CD4-positive, alpha-beta T cell (primary cell): ENCODE data around the gene RYR3. TPM values are rescaled to one million over a fixed set of nuclear protein-coding genes. Genes with fewer than 3 reads are reported as not detected.

ENCODE experiments used
- ATAC-seq: fragments of 200-7000 bp; cut with Tn5 transposase; one replicate; pipeline ENCODE4 v1.10.0; 2022; ENCODE audit warnings: mild to moderate bottlenecking; ENCODE audit not compliant: poor library complexity
- CTCF ChIA-PET: fragments of 350-600 bp; sonication (Branson Sonifier 250); formaldehyde crosslinking; loops from one replicate; lab custom pipeline; 2021; ENCODE audit warnings: antibody characterized with exemption, inconsistent platforms; lab: Charles Lee
- POLR2A ChIA-PET: fragments of 350-600 bp; sonication (Branson Sonifier 250); formaldehyde crosslinking; loops from one replicate; lab custom pipeline; 2021; ENCODE audit warnings: antibody characterized with exemption, inconsistent platforms; lab: Charles Lee
- DNase-seq, 14 experiments: peaks; one replicate each; pipeline ENCODE4 v3.0.0-alpha.2; 2013 to 2020; ENCODE audit warnings: mixed read lengths in 2 of 14
- H3K27ac ChIP-seq, 2 donors: one replicate each; pipeline versions ENCODE4 v1.5.1 to v1.7.0; 2013; ENCODE audit warnings: low read length in 2 of 2, low read depth in 1 of 2, mild to moderate bottlenecking in 1 of 2
- H3K27me3 ChIP-seq, 2 experiments: 1 replicate in 1 of 2; 2 replicates in 1 of 2; pipeline versions ENCODE4 v1.6.1 to v1.7.0; 2013; ENCODE audit warnings: low read length in 2 of 2, control low read depth in 1 of 2, mild to moderate bottlenecking in 1 of 2, moderate library complexity in 1 of 2; ENCODE audit not compliant: insufficient read depth in 2 of 2, control insufficient read depth in 1 of 2
- H3K36me3 ChIP-seq: one replicate; pipeline ENCODE4 v1.6.1; 2013; ENCODE audit warnings: low read length, control low read depth; ENCODE audit not compliant: insufficient read depth
- H3K4me1 ChIP-seq: one replicate; pipeline ENCODE4 v1.6.1; 2013; ENCODE audit warnings: low read length, control low read depth; ENCODE audit not compliant: insufficient read depth
- H3K4me3 ChIP-seq: one replicate; pipeline ENCODE4 v1.5.1; 2013; ENCODE audit warnings: mild to moderate bottlenecking, low read length, moderate library complexity
- H3K9me3 ChIP-seq, 2 experiments: 1 replicate in 1 of 2; 2 replicates in 1 of 2; pipeline versions ENCODE4 v1.6.1 to v1.7.0; 2013; ENCODE audit warnings: low read length in 2 of 2, mild to moderate bottlenecking in 2 of 2, control low read depth in 1 of 2, moderate library complexity in 1 of 2; ENCODE audit not compliant: control insufficient read depth in 1 of 2, insufficient read depth in 1 of 2
- H3K27ac Mint-ChIP-seq: one replicate; pipeline ENCODE4 v1.8.0; 2020; ENCODE audit warnings: mixed read lengths
- H3K27me3 Mint-ChIP-seq: one replicate; pipeline ENCODE4 v1.8.0; 2021; ENCODE audit warnings: mixed read lengths
- H3K36me3 Mint-ChIP-seq: one replicate; pipeline ENCODE4 v1.8.0; 2021; ENCODE audit warnings: low read depth, mixed read lengths
- H3K4me1 Mint-ChIP-seq: one replicate; pipeline ENCODE4 v1.8.0; 2021; ENCODE audit warnings: low read depth, mixed read lengths
- H3K4me3 Mint-ChIP-seq: one replicate; pipeline ENCODE4 v1.8.0; 2020; ENCODE audit warnings: mild to moderate bottlenecking, mixed read lengths
- H3K9me3 Mint-ChIP-seq: one replicate; pipeline ENCODE4 v1.8.0; 2020; ENCODE audit warnings: mixed read lengths
- intact Hi-C, 2 experiments: fragments of 100-400 bp; cut with DNase I in 1 of 2; cut with micrococcal nuclease in 1 of 2; formaldehyde crosslinking; loops; one replicate each; pipeline versions ENCODE4 v1.15.1 to v1.9.0; 2023 to 2025; cut with DNase I, micrococcal nuclease
- total RNA-seq, 174 experiments: library from RNA in 2 of 174; stranded (reverse) in 2 of 174; gene quantifications; one replicate each; pipeline ENCODE4 v1.2.3 and lab custom pipeline; 2021 to 2026
- TF ChIP-seq, protein P1 (sequence below): fragments of 200-600 bp; IDR thresholded peaks from one replicate; pipeline ENCODE4 v1.8.0; 2022; ENCODE audit warnings: antibody characterized with exemption, mild to moderate bottlenecking

The RYR3 gene
- total RNA-seq, 2 experiments from 2014 or later, result not detected

DNA sequence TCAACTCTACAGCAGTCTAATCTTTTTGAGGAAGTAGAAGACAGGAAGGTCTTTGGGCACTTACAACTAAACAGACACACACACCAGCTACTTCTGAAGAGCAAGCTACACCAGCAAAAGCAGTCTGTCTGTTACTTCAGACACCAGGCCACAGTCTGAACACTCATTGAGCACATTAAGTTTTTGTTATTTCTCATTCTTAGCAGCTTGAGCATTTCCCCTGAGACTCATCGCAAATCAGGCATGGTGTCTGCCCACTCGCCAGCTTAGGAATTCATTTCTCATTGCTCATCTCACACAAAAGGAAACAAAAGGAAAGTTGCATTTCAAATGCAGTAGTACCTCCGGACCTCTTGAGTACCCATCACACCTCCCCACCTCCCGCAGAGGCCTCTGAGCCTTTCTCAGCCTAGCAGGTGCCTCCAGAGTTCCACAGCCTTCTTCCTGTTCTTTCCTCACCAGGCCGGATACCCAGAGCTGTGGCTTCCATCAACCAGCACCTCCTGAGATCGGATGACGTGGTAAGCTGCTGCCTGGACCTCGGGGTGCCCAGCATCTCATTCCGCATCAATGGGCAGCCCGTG lies 302.0 kb downstream of the RYR3 start:
- no peaks in the 10 kb centered on the region for H3K36me3 ChIP-seq
- ChIA-PET CTCF (no interaction called here), POLR2A (no interaction called here)
- Mint-ChIP-seq H3K9me3 (no peaks in the 10 kb centered on the region), H3K4me1 (no peaks in the 10 kb centered on the region), H3K36me3 (no peaks in the 10 kb centered on the region), H3K4me3 (no peak overlapping the region), H3K27ac (no peak overlapping the region), H3K27me3 (peaks cover 14% of the 10 kb centered on the region)
- no peak overlapping the region for H3K4me3 ChIP-seq
- peaks cover 3 to 4% of the 10 kb centered on the region in 2 experiments for H3K27me3 ChIP-seq
- H3K9me3 ChIP-seq, result no peaks in the 10 kb centered on the region
- DNase-seq (no peak), ATAC-seq (no peak)
- TF ChIP-seq, protein P1, sequence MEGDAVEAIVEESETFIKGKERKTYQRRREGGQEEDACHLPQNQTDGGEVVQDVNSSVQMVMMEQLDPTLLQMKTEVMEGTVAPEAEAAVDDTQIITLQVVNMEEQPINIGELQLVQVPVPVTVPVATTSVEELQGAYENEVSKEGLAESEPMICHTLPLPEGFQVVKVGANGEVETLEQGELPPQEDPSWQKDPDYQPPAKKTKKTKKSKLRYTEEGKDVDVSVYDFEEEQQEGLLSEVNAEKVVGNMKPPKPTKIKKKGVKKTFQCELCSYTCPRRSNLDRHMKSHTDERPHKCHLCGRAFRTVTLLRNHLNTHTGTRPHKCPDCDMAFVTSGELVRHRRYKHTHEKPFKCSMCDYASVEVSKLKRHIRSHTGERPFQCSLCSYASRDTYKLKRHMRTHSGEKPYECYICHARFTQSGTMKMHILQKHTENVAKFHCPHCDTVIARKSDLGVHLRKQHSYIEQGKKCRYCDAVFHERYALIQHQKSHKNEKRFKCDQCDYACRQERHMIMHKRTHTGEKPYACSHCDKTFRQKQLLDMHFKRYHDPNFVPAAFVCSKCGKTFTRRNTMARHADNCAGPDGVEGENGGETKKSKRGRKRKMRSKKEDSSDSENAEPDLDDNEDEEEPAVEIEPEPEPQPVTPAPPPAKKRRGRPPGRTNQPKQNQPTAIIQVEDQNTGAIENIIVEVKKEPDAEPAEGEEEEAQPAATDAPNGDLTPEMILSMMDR, result no peak
- intact Hi-C loops, result no loop called here
- H3K4me1 ChIP-seq, result no peaks in the 10 kb centered on the region
- no peak overlapping the region for H3K27ac ChIP-seq

DNA sequence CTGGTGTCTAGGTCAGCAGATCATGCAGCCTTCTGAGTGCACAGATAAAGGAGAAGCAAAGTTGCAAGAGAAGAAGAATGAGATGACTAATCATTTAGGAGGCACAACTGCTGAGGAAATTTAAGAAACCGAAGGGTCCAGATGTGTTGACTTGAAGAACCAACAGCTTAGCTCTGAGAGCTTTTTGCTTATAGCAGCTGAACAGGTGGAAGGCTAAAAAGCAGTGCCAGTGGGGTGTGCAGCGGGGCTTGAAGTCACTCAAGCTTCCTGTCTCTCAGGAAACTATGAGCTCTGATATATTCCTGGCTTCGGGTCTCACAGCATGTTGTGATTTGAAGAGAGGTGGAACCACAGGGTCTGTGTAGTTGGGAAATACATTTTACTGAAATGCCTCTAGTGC lies 305.7 kb downstream of the RYR3 start:
- Mint-ChIP-seq H3K27me3 (peaks cover 22% of the 10 kb centered on the region), H3K9me3 (no peaks in the 10 kb centered on the region), H3K36me3 (no peaks in the 10 kb centered on the region), H3K4me3 (no peak overlapping the region), H3K27ac (no peak overlapping the region), H3K4me1 (no peaks in the 10 kb centered on the region)
- no peaks in the 10 kb centered on the region for H3K27me3 ChIP-seq
- no peak overlapping the region for H3K4me3 ChIP-seq
- intact Hi-C loops, result no loop called here
- H3K36me3 ChIP-seq, result no peaks in the 10 kb centered on the region
- no peaks in the 10 kb centered on the region for H3K4me1 ChIP-seq
- DNase-seq (no peak), ATAC-seq (no peak)
- TF ChIP-seq, protein P1, result no peak
- CTCF ChIA-PET, result no interaction called here
- no peak overlapping the region for H3K27ac ChIP-seq
- H3K9me3 ChIP-seq, result no peaks in the 10 kb centered on the region
- POLR2A ChIA-PET, result no interaction called here

DNA sequence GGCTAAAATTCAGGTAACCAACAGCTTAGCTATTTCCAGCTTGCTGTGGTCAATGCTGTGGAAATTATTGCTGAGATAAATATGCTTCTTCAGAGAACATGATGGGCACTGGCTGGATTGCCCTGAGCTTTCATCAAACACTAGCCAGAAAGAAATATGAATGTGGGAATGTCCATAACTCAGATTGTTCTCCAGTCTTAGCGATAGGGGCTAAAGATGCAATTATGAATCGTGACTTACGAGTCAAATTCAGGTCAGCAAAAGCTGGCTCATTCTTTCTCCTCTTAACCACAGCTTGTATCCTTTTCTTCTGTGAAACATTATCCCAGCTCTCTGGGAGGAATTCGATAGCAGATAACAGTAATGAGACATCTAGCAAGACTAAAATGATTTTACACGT lies 307.6 kb downstream of the RYR3 start:
- no peak for ATAC-seq
- CTCF ChIA-PET, result no interaction called here
- H3K4me1 Mint-ChIP-seq, result no peaks in the 10 kb centered on the region
- TF ChIP-seq, protein P1, result no peak
- H3K27ac Mint-ChIP-seq, result no peak overlapping the region
- POLR2A ChIA-PET, result no interaction called here
- H3K9me3 Mint-ChIP-seq, result no peaks in the 10 kb centered on the region
- H3K9me3 ChIP-seq, result no peaks in the 10 kb centered on the region
- no peak overlapping the region for H3K4me3 ChIP-seq
- H3K4me1 ChIP-seq, result no peaks in the 10 kb centered on the region
- peaks cover 34% of the 10 kb centered on the region for H3K27me3 Mint-ChIP-seq
- intact Hi-C loops, result no loop called here
- no peak overlapping the region for H3K27ac ChIP-seq
- no peaks in the 10 kb centered on the region for H3K36me3 Mint-ChIP-seq
- no peak for DNase-seq
- no peak overlapping the region for H3K4me3 Mint-ChIP-seq
- H3K36me3 ChIP-seq, result no peaks in the 10 kb centered on the region
- H3K27me3 ChIP-seq, result no peaks in the 10 kb centered on the region
